Measurements from ENCODE around the gene TUSC1. TPM values are rescaled to one million over a fixed set of nuclear protein-coding genes. Genes with fewer than 3 reads are reported as not detected.

The TUSC1 gene
- 10 to 100 TPM in 3 of 4 donors, 1 to 10 TPM in 1; 7.8 to 18.3 (median 13.2) TPM for total RNA-seq

DNA sequence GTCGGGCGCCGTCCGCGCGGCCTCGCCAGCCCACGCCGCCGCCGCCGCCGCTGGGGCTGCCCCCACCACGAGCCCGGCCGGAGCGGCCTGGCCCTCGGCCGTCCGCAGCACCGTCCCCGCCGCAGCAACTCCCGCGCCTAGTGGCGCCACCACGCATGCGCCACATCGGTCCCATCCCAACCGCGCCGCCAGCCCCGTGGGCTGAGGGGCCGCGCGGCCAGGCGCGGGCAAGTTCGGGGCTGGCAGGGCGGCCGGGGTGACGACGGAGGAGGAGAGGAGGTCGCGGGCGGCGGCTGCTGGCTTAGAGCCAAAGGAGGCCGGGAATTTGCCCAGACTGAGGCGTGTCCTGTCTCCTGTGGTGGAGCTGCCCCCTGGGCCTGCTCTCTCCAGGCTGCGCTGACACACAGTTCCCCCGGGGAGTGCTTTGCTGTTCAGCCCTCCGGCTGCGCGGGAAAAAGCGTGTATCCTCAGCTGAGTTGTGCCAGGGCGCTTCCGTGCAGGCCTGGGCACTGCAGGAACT, at the start of gene TUSC1:
TUSC1 (minus strand) TSS at position 298 of the 520 bp plus-strand sequence; CDS start at position 166, 132 bp downstream.
- Histone ChIP-seq H3K27ac (peak within 1 kb of the TSS; percentile 97 to 99 (median 98)), H3K4me1 (peaks cover 0 to 38% (median 6%) of the 10 kb centered on the region in 3 donors), H3K4me3 (peak within 1 kb of the TSS; percentile 80 to 92 (median 90)), H3K9me3 (peaks cover 0 to 5% (median 0%) of the 10 kb centered on the region in 3 donors), H3K27me3 (no peaks in the 10 kb centered on the region), H3K36me3 (no peaks in the 10 kb centered on the region)
- 13% methylated on average over 3 of the region's 57 CpGs; no CpG with 5 or more reads in 1 of the 2 donors for whole genome bisulfite sequencing, 2 donors
- intact Hi-C loops (cut with DNase I), result no loop called here
- peak; percentile 1 for DNase-seq
- TF ChIP-seq CTCF (IDR thresholded peaks at IDR 0.05) (peak in 3 of 6 experiments; percentile 12 to 53 (median 25)), POLR2A (IDR thresholded peaks at IDR 0.05) (peak in 1 of 4 donors; percentile 48)

- intact Hi-C loops (cut with DNase I), result no loop called here
- no peak for DNase-seq
- Histone ChIP-seq H3K27ac (no peak overlapping the region), H3K36me3 (no peaks in the 10 kb centered on the region), H3K9me3 (no peaks in the 10 kb centered on the region), H3K27me3 (no peaks in the 10 kb centered on the region), H3K4me1 (peaks cover 0 to 6% (median 0%) of the 10 kb centered on the region in 3 donors), H3K4me3 (no peak overlapping the region)
- 55 to 59% methylated on average over 2 of the region's 2 CpGs for WGBS, 2 donors
- TF ChIP-seq POLR2A (IDR thresholded peaks at IDR 0.05) (no peak), CTCF (IDR thresholded peaks at IDR 0.05) (no peak)
Measured at GRCh38 chr9:25726871-25727410, 48.7 kb upstream of the TUSC1 start.

DNA sequence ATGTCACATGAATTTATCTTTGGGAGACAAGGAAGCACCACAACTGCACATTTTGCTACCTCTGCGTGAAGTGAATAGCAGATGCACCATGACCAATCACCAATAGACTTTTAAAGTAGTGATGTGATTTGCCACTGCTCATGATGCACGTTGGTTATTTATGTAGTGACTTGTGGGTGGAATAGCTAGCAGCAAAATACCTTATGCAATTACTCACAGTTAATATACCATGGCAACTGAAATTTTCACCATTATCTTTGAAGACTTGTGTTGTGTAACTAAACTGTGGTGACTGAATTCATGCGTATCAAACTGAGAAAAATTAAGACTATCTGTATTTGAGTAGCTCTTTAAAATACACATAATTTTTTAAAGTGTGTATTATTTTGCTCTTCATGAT, 46.2 kb upstream of the TUSC1 start:
- 50 to 51% methylated on average over 3 of the region's 3 CpGs for WGBS, 2 donors
- Histone ChIP-seq H3K36me3 (no peaks in the 10 kb centered on the region), H3K4me3 (peak overlapping the region in 1 of 4 donors; percentile 9), H3K27me3 (no peaks in the 10 kb centered on the region), H3K27ac (no peak overlapping the region), H3K4me1 (peaks cover 0 to 6% (median 0%) of the 10 kb centered on the region in 3 donors), H3K9me3 (no peaks in the 10 kb centered on the region)
- TF ChIP-seq CTCF (IDR thresholded peaks at IDR 0.05) (no peak), POLR2A (IDR thresholded peaks at IDR 0.05) (no peak)
- intact Hi-C loops (cut with DNase I), result no loop called here
- no peak for DNase-seq

- Histone ChIP-seq H3K9me3 (no peaks in the 10 kb centered on the region), H3K27me3 (no peaks in the 10 kb centered on the region), H3K4me1 (peaks cover 0 to 11% (median 5%) of the 10 kb centered on the region in 3 donors), H3K27ac (no peak overlapping the region), H3K4me3 (no peak overlapping the region), H3K36me3 (no peaks in the 10 kb centered on the region)
- intact Hi-C loops (cut with DNase I), result no loop called here
- no peak for DNase-seq
- TF ChIP-seq POLR2A (IDR thresholded peaks at IDR 0.05), result no peak
- TF ChIP-seq CTCF (IDR thresholded peaks at IDR 0.05), result peak in 5 of 6 experiments; percentile 37 to 70 (median 46)
- WGBS, 2 donors, result 34 to 49% methylated on average over 5 to 6 of the region's 6 CpGs
Measured at GRCh38 chr9:25716220-25716872, 38.1 kb upstream of the TUSC1 start.

- Histone ChIP-seq H3K4me3 (no peak overlapping the region), H3K27me3 (no peaks in the 10 kb centered on the region), H3K36me3 (no peaks in the 10 kb centered on the region), H3K9me3 (no peaks in the 10 kb centered on the region), H3K4me1 (no peaks in the 10 kb centered on the region), H3K27ac (no peak overlapping the region)
- no peak for DNase-seq
- intact Hi-C loops (cut with DNase I), result no loop called here
- TF ChIP-seq POLR2A (IDR thresholded peaks at IDR 0.05) (no peak), CTCF (IDR thresholded peaks at IDR 0.05) (no peak)
Measured at GRCh38 chr9:25709941-25710340, 31.7 kb upstream of the TUSC1 start.

Data from esophagus squamous epithelium (tissue), 5 donors.